IMR-90 (cell line): ENCODE results near the gene TRIM66. TPM values are rescaled to one million over a fixed set of nuclear protein-coding genes. Genes with fewer than 3 reads are reported as not detected.

Experiments
- ATAC-seq: fragments of 200-7000 bp; cut with Tn5 transposase; 2 replicates; pipeline ENCODE4 v1.9.1; 2020; ENCODE audit warnings: low read depth, mild to moderate bottlenecking, moderate library complexity
- BruUV-seq: library from RNA; stranded (reverse); fragments of 400-500 nt; replicated peaks from 2 replicates; lab custom pipeline; 2021; lab: Mats Ljungman, UMichigan
- CTCF ChIA-PET: fragments of 300-600 bp; formaldehyde crosslinking; extraction: SDS; loops from one replicate; lab custom pipeline; 2021; ENCODE audit warnings: antibody characterized with exemption; lab: Yijun Ruan, JAX
- POLR2A ChIA-PET: fragments of 300-600 bp; sonication (Branson Sonifier 250); formaldehyde crosslinking; loops from one replicate; lab custom pipeline; 2022; ENCODE audit warnings: antibody characterized with exemption; ENCODE audit not compliant: unreplicated experiment; lab: Charles Lee
- DNase-seq: peaks from one replicate; pipeline ENCODE4 v3.0.0; 2013
- H2AFZ ChIP-seq: replicated peaks from 2 replicates; pipeline ENCODE3; 2013; ENCODE audit warnings: low read length, mild to moderate bottlenecking; ENCODE audit not compliant: poor library complexity
- H2AK5ac ChIP-seq: 2 replicates; pipeline ENCODE4 v1.6.1; 2013; ENCODE audit warnings: low read depth, low read length, inconsistent platforms
- H2AK9ac ChIP-seq: replicated peaks from 2 replicates; pipeline ENCODE3; 2013; ENCODE audit warnings: mild to moderate bottlenecking, low read depth, low read length, moderate library complexity; ENCODE audit not compliant: poor library complexity
- H2BK120ac ChIP-seq: 2 replicates; pipeline ENCODE4 v1.6.1; 2013; ENCODE audit warnings: low read depth, low read length, inconsistent platforms
- H2BK15ac ChIP-seq: 3 replicates; pipeline ENCODE4 v1.6.1; 2013; ENCODE audit warnings: low read depth, low read length, inconsistent platforms
- H2BK20ac ChIP-seq: 2 replicates; pipeline ENCODE4 v1.6.1; 2013; ENCODE audit warnings: low read depth, mild to moderate bottlenecking, inconsistent platforms, low read length, moderate library complexity
- H2BK5ac ChIP-seq: 2 replicates; pipeline ENCODE4 v1.6.1; 2013; ENCODE audit warnings: mild to moderate bottlenecking, low read depth, low read length, inconsistent platforms; ENCODE audit not compliant: poor library complexity, severe bottlenecking
- H3K14ac ChIP-seq: replicated peaks from 2 replicates; pipeline ENCODE4 v1.6.1; 2013; ENCODE audit warnings: low read depth, low read length, inconsistent platforms
- H3K18ac ChIP-seq: 2 replicates; pipeline ENCODE4 v1.6.1; 2013; ENCODE audit warnings: low read depth, low read length, control low read depth
- H3K23ac ChIP-seq: 2 replicates; pipeline ENCODE4 v1.6.1; 2013; ENCODE audit warnings: low read depth, low read length, inconsistent platforms
- H3K27ac ChIP-seq: 2 replicates; pipeline ENCODE4 v1.5.1; 2013; ENCODE audit warnings: mild to moderate bottlenecking, control low read depth, low read length; ENCODE audit not compliant: insufficient read depth
- H3K27me3 ChIP-seq: 2 replicates; pipeline ENCODE4 v1.6.1; 2013; ENCODE audit warnings: low read length; ENCODE audit not compliant: control insufficient read depth, insufficient read depth
- H3K36me3 ChIP-seq: 2 replicates; pipeline ENCODE4 v1.6.1; 2013; ENCODE audit warnings: low read length, mixed read lengths; ENCODE audit not compliant: control insufficient read depth, insufficient read depth
- H3K4ac ChIP-seq: 2 replicates; pipeline ENCODE4 v1.6.1; 2013; ENCODE audit warnings: low read depth, low read length, inconsistent platforms
- H3K4me1 ChIP-seq: 2 replicates; pipeline ENCODE4 v1.6.1; 2013; ENCODE audit warnings: low read length, mixed read lengths; ENCODE audit not compliant: control insufficient read depth, insufficient read depth
- H3K4me2 ChIP-seq: 2 replicates; pipeline ENCODE4 v1.6.1; 2013; ENCODE audit warnings: low read depth, mild to moderate bottlenecking, control low read depth, low read length, moderate library complexity
- H3K4me3 ChIP-seq: 2 replicates; pipeline ENCODE4 v1.5.1; 2013; ENCODE audit warnings: low read depth, mild to moderate bottlenecking, control low read depth, low read length, moderate library complexity; ENCODE audit not compliant: insufficient read depth
- H3K56ac ChIP-seq: 2 replicates; pipeline ENCODE4 v1.6.1; 2013; ENCODE audit warnings: low read length, inconsistent platforms; ENCODE audit not compliant: insufficient read depth; ENCODE audit errors: extremely low read depth
- H3K79me1 ChIP-seq, 2 experiments: 2 replicates each; pipeline ENCODE4 v1.6.1; 2013; ENCODE audit warnings: low read length in 2 of 2, inconsistent platforms in 1 of 2, low read depth in 1 of 2
- H3K9ac ChIP-seq: 2 replicates; pipeline ENCODE4 v1.6.1; 2013; ENCODE audit warnings: low read depth, low read length, control low read depth
- H3K9me1 ChIP-seq: 2 replicates; pipeline ENCODE4 v1.6.1; 2013; ENCODE audit warnings: low read length, inconsistent platforms; ENCODE audit not compliant: insufficient read depth
- H3K9me3 ChIP-seq: 2 replicates; pipeline ENCODE4 v1.6.1; 2013; ENCODE audit warnings: low read length; ENCODE audit not compliant: control insufficient read depth, insufficient read depth
- H4K20me1 ChIP-seq: 2 replicates; pipeline ENCODE4 v1.6.1; 2013; ENCODE audit warnings: low read length, inconsistent platforms; ENCODE audit not compliant: insufficient read depth
- H4K5ac ChIP-seq: 2 replicates; pipeline ENCODE4 v1.6.1; 2013; ENCODE audit warnings: mild to moderate bottlenecking, low read depth, low read length, control low read depth
- H4K8ac ChIP-seq, 2 experiments: 2 replicates each; pipeline ENCODE4 v1.6.1; 2013; ENCODE audit warnings: low read depth in 2 of 2, low read length in 2 of 2, control low read depth in 1 of 2, inconsistent platforms in 1 of 2
- H4K91ac ChIP-seq: 2 replicates; pipeline ENCODE4 v1.6.1; 2013; ENCODE audit warnings: low read depth, low read length, inconsistent platforms; ENCODE audit not compliant: insufficient read depth
- CTCF ChIP-seq: conservative IDR thresholded peaks from 2 replicates; pipeline ENCODE4 v1.5.1; 2012; ENCODE audit warnings: mild to moderate bottlenecking, low read depth, low read length, improper control_type of control experiment
- WGBS, 2 experiments: methylation state at CpG; one replicate each; pipeline versions ENCODE4 v1.1.5 to v1.1.7; 2013; ENCODE audit warnings: missing lambda C conversion rate in 2 of 2; ENCODE audit not compliant: insufficient read length in 1 of 2; ENCODE audit errors: extremely low coverage in 2 of 2; 5-methylcytosine and 5-hydroxymethylcytosine counted together
- dilution Hi-C: fragments of 300-500 bp; cut with HindIII; formaldehyde crosslinking; loops from one replicate; pipeline ENCODE4 v1.14.3; 2018; ENCODE audit warnings: low sequenced_read_pairs; ENCODE audit not compliant: unreplicated experiment
- in situ Hi-C: fragments of 300-500 bp; cut with MboI; formaldehyde crosslinking; loops from 3 replicates; pipeline ENCODE4 v1.14.3; 2019; ENCODE audit warnings: low sequenced_read_pairs, inconsistent platforms, mixed read lengths
- intact Hi-C: fragments of 100-400 bp; cut with micrococcal nuclease; formaldehyde crosslinking; loops from 2 replicates; pipeline ENCODE4 v1.10.0; 2022
- polyA plus RNA-seq, 3 experiments: library from polyadenylated mRNA; depleted of rRNA; stranded (reverse); fragments of >200 nt; gene quantifications; 2 replicates each; pipeline ENCODE4 v1.2.3, GENCODE V29; 2012; ENCODE audit warnings: low replicate concordance in 1 of 3
- total RNA-seq: library from RNA; depleted of rRNA; stranded (reverse); fragments of >200 nt; gene quantifications from 2 replicates; pipeline ENCODE4 v1.2.3, GENCODE V29; 2012

TRIM66 gene
- total and polyA plus RNA-seq, 2 of the 4 experiments (the other 2 are of a cell fraction) = 4.4 to 5.0 TPM

GRCh38 chr11:8686325-8686724, 3.9 kb upstream of the TRIM66 start:
- intact Hi-C loops (loop anchor here (10.0 kb wide), 1 partner anchor 462 kb away; no protein-coding TSS in a partner anchor), dilution Hi-C loops (no loop called here), in situ Hi-C loops (loop anchor here (25.0 kb wide), 1 partner anchor 451 kb away; no protein-coding TSS in a partner anchor)
- Histone ChIP-seq H2BK5ac (no peak overlapping the region), H2BK120ac (no peak overlapping the region), H3K14ac (no peak overlapping the region), H3K18ac (no peak overlapping the region), H3K4me1 (peaks cover 7% of the 10 kb centered on the region), H3K4me2 (no peak overlapping the region), H4K5ac (no peak overlapping the region), H4K20me1 (peaks cover 29% of the 10 kb centered on the region; the same call in 1 of the 2 replicates), H3K4ac (no peak overlapping the region), H3K9me3 (no peaks in the 10 kb centered on the region), H3K23ac (no peak overlapping the region), H3K56ac (no peak overlapping the region), H2AFZ (no peak overlapping the region), H3K27ac (no peak overlapping the region), H3K9ac (no peak overlapping the region), H2AK5ac (no peak overlapping the region), H3K79me1 (peaks cover 28 to 52% of the 10 kb centered on the region in 2 experiments), H2BK15ac (no peak overlapping the region), H2AK9ac (no peak overlapping the region), H3K9me1 (no peaks in the 10 kb centered on the region; the same call in 1 of the 2 replicates), H4K91ac (no peak overlapping the region), H3K27me3 (no peaks in the 10 kb centered on the region), H3K4me3 (no peak overlapping the region), H2BK20ac (no peak overlapping the region), H4K8ac (no peak overlapping the region), H3K36me3 (peaks cover 30% of the 10 kb centered on the region)
- BruUV-seq = no TSS peak
- WGBS, 2 experiments = 80% methylated on average over 2 of the region's 7 CpGs; no CpG with 5 or more reads in 1 of the 2 experiments
- ChIA-PET CTCF (interaction anchor here (1.6 kb wide), 1 partner anchor 273 kb away, joined by 5 read pairs; no protein-coding TSS in a partner anchor), POLR2A (no interaction called here)
- no peak for ATAC-seq
- no peak for DNase-seq
- no peak for TF ChIP-seq CTCF
